ENCODE results near the gene USP20.

Gene USP20

DNA sequence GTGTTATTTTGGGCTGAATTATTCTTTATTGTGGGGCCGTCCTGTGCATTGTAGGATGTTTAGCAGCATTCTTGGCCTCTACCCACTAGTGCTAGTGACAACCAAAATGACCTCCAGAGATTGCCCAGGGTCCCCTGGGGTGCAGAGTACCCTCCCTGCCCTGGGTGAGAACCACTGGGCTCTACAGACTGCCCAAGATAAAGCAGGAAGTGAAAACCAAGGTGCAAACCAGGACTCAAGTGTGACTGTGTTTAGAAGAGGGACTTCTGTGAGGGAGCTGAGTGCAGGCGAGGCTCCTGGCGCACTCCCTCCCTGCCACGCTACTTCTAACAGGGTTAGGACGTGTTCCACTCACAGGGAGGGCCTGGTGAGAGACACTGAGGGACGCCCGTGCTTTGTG lies 41.6 kb downstream of the USP20 start:
- CTCF ChIA-PET, result no interaction called here
- DNase-seq (ENCODE audit: extremely low spot score), result no peak
- TF ChIP-seq FOXK2 (IDR thresholded peaks at IDR 0.05) (no peak), SUZ12 (IDR thresholded peaks at IDR 0.05) (no peak), SP1 (IDR thresholded peaks at IDR 0.05) (no peak), FOXM1 (IDR thresholded peaks at IDR 0.05; ENCODE audit: borderline replicate concordance) (no peak), ZNF384 (IDR thresholded peaks at IDR 0.05) (no peak), TARDBP (IDR thresholded peaks at IDR 0.05) (no peak), ELF4 (IDR thresholded peaks at IDR 0.05) (no peak), LEF1 (IDR thresholded peaks at IDR 0.05; ENCODE audit: borderline replicate concordance) (no peak), NFRKB (IDR thresholded peaks at IDR 0.05) (no peak), HDGF (IDR thresholded peaks at IDR 0.05; ENCODE audit: borderline replicate concordance) (no peak), FOXA1 (IDR thresholded peaks at IDR 0.05) (no peak), L3MBTL2 (conservative IDR thresholded peaks at IDR 0.05) (no peak), ARNT (IDR thresholded peaks at IDR 0.05) (no peak), CTBP1 (IDR thresholded peaks at IDR 0.05; ENCODE audit: borderline replicate concordance) (no peak), BHLHE40 (IDR thresholded peaks at IDR 0.05; ENCODE audit: borderline replicate concordance) (no peak)
- TF ChIP-seq, protein P1, sequence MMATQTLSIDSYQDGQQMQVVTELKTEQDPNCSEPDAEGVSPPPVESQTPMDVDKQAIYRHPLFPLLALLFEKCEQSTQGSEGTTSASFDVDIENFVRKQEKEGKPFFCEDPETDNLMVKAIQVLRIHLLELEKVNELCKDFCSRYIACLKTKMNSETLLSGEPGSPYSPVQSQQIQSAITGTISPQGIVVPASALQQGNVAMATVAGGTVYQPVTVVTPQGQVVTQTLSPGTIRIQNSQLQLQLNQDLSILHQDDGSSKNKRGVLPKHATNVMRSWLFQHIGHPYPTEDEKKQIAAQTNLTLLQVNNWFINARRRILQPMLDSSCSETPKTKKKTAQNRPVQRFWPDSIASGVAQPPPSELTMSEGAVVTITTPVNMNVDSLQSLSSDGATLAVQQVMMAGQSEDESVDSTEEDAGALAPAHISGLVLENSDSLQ (IDR thresholded peaks at IDR 0.05), result no peak
- POLR2A ChIA-PET, result no interaction called here

DNA sequence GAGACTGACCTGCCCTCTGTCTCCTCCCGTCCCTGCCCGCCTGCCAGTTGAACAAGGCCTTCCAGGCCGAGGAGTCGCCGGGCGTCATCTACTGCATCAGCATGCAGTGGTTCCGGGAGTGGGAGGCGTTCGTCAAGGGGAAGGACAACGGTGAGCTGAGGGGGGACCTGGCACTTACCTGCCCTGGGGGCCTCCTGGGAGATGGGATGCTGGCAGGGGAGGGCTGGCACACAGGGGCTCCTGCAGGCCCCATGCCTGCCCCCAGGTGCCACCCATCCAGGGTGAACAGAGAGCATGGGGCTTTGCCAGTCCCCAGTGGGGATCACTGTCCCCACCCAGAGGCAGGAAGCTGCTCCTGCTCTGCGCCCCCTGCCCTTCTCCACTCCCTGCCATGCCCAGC lies 43.0 kb downstream of the USP20 start:
- ChIA-PET POLR2A (no interaction called here), CTCF (interaction anchor here (0.6 kb wide), 1 partner anchor 150 kb away, joined by 4 read pairs; no protein-coding TSS in a partner anchor)
- TF ChIP-seq HDGF (IDR thresholded peaks at IDR 0.05; ENCODE audit: borderline replicate concordance), result no peak
- no peak for TF ChIP-seq NFRKB (IDR thresholded peaks at IDR 0.05)
- TF ChIP-seq FOXM1 (IDR thresholded peaks at IDR 0.05; ENCODE audit: borderline replicate concordance), result no peak
- DNase-seq (ENCODE audit: extremely low spot score), result no peak

DNA sequence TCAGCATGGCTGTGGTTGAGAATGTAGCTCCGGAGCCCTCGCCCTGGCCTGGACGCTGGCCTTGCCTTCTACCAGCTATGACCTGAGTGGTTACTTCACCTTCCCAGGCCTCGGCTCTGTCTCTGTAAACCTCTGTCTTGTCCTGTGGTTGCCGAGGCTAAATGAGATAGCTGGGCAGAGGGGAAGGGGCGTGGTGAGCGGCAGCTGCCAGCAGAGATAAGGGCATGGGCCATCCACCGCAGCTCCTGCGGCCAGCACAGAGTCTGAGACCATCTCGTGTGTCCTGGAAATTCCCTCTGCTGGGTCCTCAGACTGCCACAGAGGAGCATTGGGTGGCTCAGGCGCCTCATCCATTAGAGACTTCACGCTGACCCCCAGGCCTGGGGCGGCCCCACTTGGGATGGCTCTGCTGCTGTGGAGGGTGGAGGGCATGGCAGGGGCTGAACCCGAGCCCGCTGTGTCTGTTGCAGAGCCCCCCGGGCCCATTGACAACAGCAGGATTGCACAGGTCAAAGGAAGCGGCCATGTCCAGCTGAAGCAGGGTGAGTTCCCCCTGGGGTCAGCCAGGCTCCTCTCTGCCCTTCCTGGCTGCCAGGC lies 43.9 kb downstream of the USP20 start:
- ChIA-PET CTCF (no interaction called here), POLR2A (no interaction called here)
- DNase-seq (ENCODE audit: extremely low spot score), result no peak
- TF ChIP-seq ELF4 (IDR thresholded peaks at IDR 0.05) (no peak), HDGF (IDR thresholded peaks at IDR 0.05; ENCODE audit: borderline replicate concordance) (no peak), NFRKB (IDR thresholded peaks at IDR 0.05) (no peak), SP1 (IDR thresholded peaks at IDR 0.05) (no peak), SUZ12 (IDR thresholded peaks at IDR 0.05) (no peak), TARDBP (IDR thresholded peaks at IDR 0.05) (no peak), FOXK2 (IDR thresholded peaks at IDR 0.05) (no peak)

DNA sequence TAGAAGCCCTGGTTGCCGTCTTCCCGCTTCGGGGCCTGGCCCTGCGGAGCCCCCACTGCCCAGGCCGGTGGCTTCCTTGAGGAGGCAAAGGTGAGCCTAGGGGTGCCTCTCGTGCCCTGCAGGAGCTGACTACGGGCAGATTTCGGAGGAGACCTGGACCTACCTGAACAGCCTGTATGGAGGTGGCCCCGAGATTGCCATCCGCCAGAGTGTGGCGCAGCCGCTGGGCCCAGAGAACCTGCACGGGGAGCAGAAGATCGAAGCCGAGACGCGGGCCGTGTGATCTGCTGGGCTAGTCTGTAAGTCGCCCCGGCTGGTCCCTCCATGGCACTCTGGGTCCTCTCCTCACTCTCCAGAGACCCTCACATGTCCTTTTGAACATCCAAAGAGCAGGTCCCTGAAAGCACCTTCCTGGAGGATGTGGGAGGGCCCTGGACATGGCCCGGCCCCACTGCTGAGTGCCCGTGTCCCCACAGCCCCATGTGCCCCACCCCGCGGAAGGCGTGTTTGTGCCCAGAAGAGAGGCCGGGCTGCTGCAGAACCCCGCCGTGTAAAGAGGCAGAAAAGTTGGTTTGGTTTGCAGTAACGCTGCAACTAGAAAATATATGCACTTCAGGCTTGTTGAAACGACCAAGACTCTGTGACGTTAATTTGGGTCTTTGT lies 44.9 kb downstream of the USP20 start:
- no peak for TF ChIP-seq L3MBTL2 (conservative IDR thresholded peaks at IDR 0.05)
- TF ChIP-seq HDGF (IDR thresholded peaks at IDR 0.05; ENCODE audit: borderline replicate concordance), result no peak
- no peak for TF ChIP-seq BHLHE40 (IDR thresholded peaks at IDR 0.05; ENCODE audit: borderline replicate concordance)
- TF ChIP-seq ELF4 (IDR thresholded peaks at IDR 0.05), result no peak
- TF ChIP-seq ARNT (IDR thresholded peaks at IDR 0.05), result no peak
- no peak for DNase-seq (ENCODE audit: extremely low spot score)
- ChIA-PET POLR2A (no interaction called here), CTCF (no interaction called here)

DNA sequence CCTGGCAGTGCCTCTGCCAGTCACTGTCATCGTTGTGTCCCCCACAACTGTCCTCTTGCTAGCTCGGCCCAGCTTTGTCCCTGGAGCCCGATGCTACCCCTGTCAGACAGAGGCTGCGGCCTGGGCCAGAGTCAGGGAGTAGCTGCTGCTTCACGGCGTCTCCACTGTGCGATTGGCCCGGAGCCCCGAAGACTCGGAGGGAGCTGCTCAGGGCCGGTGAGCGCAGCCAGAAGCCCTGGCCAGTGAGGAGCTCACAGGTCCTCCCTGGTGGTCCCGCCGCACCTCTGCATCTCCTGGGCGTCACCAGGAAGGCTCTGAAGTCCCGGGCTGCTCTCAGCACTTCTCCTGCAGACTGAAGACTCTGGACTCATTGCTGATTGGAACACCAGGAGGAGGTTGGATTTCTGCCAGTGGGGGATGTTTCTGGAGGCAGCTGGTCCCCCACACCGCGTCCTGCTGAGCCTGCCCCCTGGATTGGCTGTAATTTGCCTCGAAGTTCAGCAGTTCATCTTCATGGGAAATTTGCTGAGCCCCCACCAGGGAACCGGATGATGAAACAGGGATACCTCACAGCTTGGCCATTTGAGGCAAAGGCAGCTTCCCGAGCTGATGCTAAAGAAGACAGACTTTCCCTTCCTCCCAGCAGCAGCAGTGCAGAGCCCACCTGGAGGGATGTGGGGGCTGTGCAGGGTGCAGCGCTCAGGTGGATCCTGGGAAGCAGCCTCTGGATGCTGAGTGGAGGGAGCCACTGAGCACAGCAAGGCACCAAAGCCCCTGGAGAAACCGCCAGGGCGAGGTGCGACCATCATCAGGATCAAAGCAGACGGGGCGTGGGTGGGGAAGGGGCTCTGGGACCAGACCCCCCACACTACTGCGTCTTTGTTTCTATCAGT lies 45.6 kb downstream of the USP20 start:
- CTCF ChIA-PET, result no interaction called here
- no peak for DNase-seq (ENCODE audit: extremely low spot score)
- TF ChIP-seq CTBP1 (IDR thresholded peaks at IDR 0.05; ENCODE audit: borderline replicate concordance) (no peak), ZNF384 (IDR thresholded peaks at IDR 0.05) (no peak), TARDBP (IDR thresholded peaks at IDR 0.05) (no peak), NFRKB (IDR thresholded peaks at IDR 0.05) (no peak), FOXA1 (IDR thresholded peaks at IDR 0.05) (no peak), HDGF (IDR thresholded peaks at IDR 0.05; ENCODE audit: borderline replicate concordance) (no peak), ELF4 (IDR thresholded peaks at IDR 0.05) (no peak), FOXK2 (IDR thresholded peaks at IDR 0.05) (no peak), SUZ12 (IDR thresholded peaks at IDR 0.05) (no peak), LEF1 (IDR thresholded peaks at IDR 0.05; ENCODE audit: borderline replicate concordance) (no peak), L3MBTL2 (conservative IDR thresholded peaks at IDR 0.05) (no peak), FOXM1 (IDR thresholded peaks at IDR 0.05; ENCODE audit: borderline replicate concordance) (no peak), SP1 (IDR thresholded peaks at IDR 0.05) (no peak), ARNT (IDR thresholded peaks at IDR 0.05) (no peak), BHLHE40 (IDR thresholded peaks at IDR 0.05; ENCODE audit: borderline replicate concordance) (no peak)
- TF ChIP-seq, protein P1 (IDR thresholded peaks at IDR 0.05), result no peak
- POLR2A ChIA-PET, result no interaction called here

DNA sequence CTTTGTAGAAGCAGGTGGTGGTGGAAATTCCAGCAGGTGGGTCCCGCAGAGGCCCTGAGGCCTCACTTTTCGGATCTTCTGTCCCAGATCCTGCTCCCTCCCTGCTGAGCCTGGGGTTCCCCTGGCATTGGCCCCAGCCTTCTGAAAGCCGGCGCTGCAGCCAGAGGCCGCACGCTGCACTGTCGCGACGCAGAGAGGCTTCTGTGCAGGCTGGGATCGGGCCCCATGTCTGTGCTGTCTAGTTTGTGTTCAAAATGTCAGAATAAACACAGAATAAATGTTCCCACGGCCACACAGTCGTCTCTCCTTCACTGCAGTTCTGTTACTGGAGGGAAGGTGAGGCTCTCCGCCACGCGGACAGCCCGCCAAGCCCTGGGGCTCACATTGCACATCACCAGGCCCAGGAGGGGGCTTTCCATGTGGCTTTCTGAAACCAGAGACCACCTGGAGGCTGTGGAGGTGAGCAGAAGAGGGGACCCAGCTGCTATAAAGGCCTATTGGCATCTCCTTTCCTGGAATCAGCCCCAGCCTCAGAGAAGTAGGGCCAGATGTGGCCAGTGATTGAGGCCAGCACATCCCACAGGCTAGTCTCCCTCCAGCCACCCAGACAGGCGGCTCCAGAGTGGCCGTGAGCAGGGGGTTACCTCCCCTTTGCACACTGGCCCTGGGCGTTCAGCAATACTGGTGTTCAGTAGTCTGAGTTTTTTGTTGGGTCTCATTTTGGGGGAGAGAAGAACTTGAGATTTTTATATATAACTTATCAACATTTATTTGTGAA lies 46.5 kb downstream of the USP20 start:
- no peak for DNase-seq (ENCODE audit: extremely low spot score)
- TF ChIP-seq ZNF384 (IDR thresholded peaks at IDR 0.05) (no peak), FOXM1 (IDR thresholded peaks at IDR 0.05; ENCODE audit: borderline replicate concordance) (no peak), ARNT (IDR thresholded peaks at IDR 0.05) (no peak), SUZ12 (IDR thresholded peaks at IDR 0.05) (no peak), TARDBP (IDR thresholded peaks at IDR 0.05) (no peak), ELF4 (IDR thresholded peaks at IDR 0.05) (no peak), SP1 (IDR thresholded peaks at IDR 0.05) (no peak), LEF1 (IDR thresholded peaks at IDR 0.05; ENCODE audit: borderline replicate concordance) (no peak), FOXA1 (IDR thresholded peaks at IDR 0.05) (no peak), CTBP1 (IDR thresholded peaks at IDR 0.05; ENCODE audit: borderline replicate concordance) (no peak), L3MBTL2 (conservative IDR thresholded peaks at IDR 0.05) (no peak)
- TF ChIP-seq, protein P1 (IDR thresholded peaks at IDR 0.05), result no peak
- POLR2A ChIA-PET, result no interaction called here
- CTCF ChIA-PET, result no interaction called here
